ENCODE results near the gene ZRANB2. TPM values are rescaled to one million over a fixed set of nuclear protein-coding genes. Genes with fewer than 3 reads are reported as not detected.

ZRANB2 gene
- total RNA-seq, 1 experiment from 2014 or later = 103 TPM

- Histone ChIP-seq H3K9ac (ENCODE audit: extremely low read depth, insufficient read length, low read length) (no peak overlapping the region), H3K18ac (ENCODE audit: insufficient read length, low read depth, low read length) (no peak overlapping the region), H4K20me1 (ENCODE audit: control insufficient read depth, insufficient read depth, insufficient read length) (no peaks in the 10 kb centered on the region), H3K4me1 (ENCODE audit: insufficient read depth, low read length) (no peaks in the 10 kb centered on the region), H2AFZ (ENCODE audit: low read length) (no peak overlapping the region), H3K27me3 (ENCODE audit: insufficient read depth, low read length) (no peaks in the 10 kb centered on the region), H2BK12ac (ENCODE audit: insufficient read length, low read depth, low read length) (no peak overlapping the region), H3K4ac (ENCODE audit: low read depth, low read length) (no peak overlapping the region), H3K79me2 (ENCODE audit: insufficient read depth, low read length) (no peaks in the 10 kb centered on the region), H3K56ac (ENCODE audit: insufficient read length, low read depth, low read length) (no peak overlapping the region), H3K9me3 (ENCODE audit: control insufficient read depth, low read depth, low read length) (no peaks in the 10 kb centered on the region), H3K23ac (ENCODE audit: insufficient read length, low read depth, low read length) (no peak overlapping the region), H2BK20ac (ENCODE audit: low read depth, low read length, poor library complexity, severe bottlenecking) (no peak overlapping the region), H2BK15ac (ENCODE audit: low read depth, low read length) (no peak overlapping the region), H3K79me1 (ENCODE audit: insufficient read depth, low read depth, low read length, poor library complexity, severe bottlenecking) (no peaks in the 10 kb centered on the region), H4K91ac (ENCODE audit: insufficient read length, low read depth, low read length) (no peak overlapping the region), H3K4me2 (ENCODE audit: insufficient read depth, insufficient read length, low read length) (no peak overlapping the region), H2AK5ac (ENCODE audit: insufficient read length, low read length) (no peak overlapping the region), H3K27ac (ENCODE audit: insufficient read length, low read depth, low read length) (no peak overlapping the region), H2BK5ac (ENCODE audit: insufficient read length, low read length) (no peak overlapping the region), H2BK120ac (ENCODE audit: low read depth, low read length, poor library complexity, severe bottlenecking) (no peak overlapping the region), H3K23me2 (ENCODE audit: insufficient read length, low read depth, low read length, poor library complexity, severe bottlenecking) (no peaks in the 10 kb centered on the region), H4K5ac (ENCODE audit: insufficient read length, low read depth, low read length) (no peak overlapping the region), H3T11ph (ENCODE audit: low read length) (no peak overlapping the region), H4K8ac (replicated peaks; ENCODE audit: insufficient read length, low read depth, low read length) (no peak overlapping the region), H3K14ac (ENCODE audit: insufficient read depth, low read length) (no peak overlapping the region)
- H3K36me3 Mint-ChIP-seq (ENCODE audit: insufficient read depth in 1 of 3, low read depth in 3 of 3) = no peaks in the 10 kb centered on the region
- H3K4me3 Mint-ChIP-seq = no peak overlapping the region
- H3K27me3 Mint-ChIP-seq (ENCODE audit: low read depth) = peaks cover 23% of the 10 kb centered on the region
- DNase-seq = no peak
- H3K9me3 Mint-ChIP-seq = no peaks in the 10 kb centered on the region
- no CpG with 5 or more reads among the region's 6 CpGs for WGBS (ENCODE audit: extremely low coverage, insufficient read length, low lambda C conversion rate)
- TF ChIP-seq CTCF (conservative IDR thresholded peaks at IDR 0.05) = no peak
- H3K27ac Mint-ChIP-seq = no peak overlapping the region
- peaks cover 0 to 5% of the 10 kb centered on the region in 2 experiments; a peak in 2 of 4 replicates for H3K4me1 Mint-ChIP-seq
Observed at GRCh38 chr1:71089536-71090270, 8.9 kb upstream of the ZRANB2 start.
